NCI-H524 (cell line): ENCODE data around the gene ACP4.

Experiments used
- DNase-seq, 2 experiments: peaks; one replicate each; lab custom pipeline; 2025; lab: John Stamatoyannopoulos, UW

The ACP4 gene

GRCh38 chr19:50844296-50844935 lies 54.2 kb downstream of the ACP4 start:
- DNase-seq: no peak
